Femur (tissue), 1 donor: ENCODE measurements around the gene HSPB9.

Experiments
- DNase-seq: peaks from one replicate; pipeline ENCODE4 v3.0.0-alpha.2; 2017

Gene HSPB9

DNA sequence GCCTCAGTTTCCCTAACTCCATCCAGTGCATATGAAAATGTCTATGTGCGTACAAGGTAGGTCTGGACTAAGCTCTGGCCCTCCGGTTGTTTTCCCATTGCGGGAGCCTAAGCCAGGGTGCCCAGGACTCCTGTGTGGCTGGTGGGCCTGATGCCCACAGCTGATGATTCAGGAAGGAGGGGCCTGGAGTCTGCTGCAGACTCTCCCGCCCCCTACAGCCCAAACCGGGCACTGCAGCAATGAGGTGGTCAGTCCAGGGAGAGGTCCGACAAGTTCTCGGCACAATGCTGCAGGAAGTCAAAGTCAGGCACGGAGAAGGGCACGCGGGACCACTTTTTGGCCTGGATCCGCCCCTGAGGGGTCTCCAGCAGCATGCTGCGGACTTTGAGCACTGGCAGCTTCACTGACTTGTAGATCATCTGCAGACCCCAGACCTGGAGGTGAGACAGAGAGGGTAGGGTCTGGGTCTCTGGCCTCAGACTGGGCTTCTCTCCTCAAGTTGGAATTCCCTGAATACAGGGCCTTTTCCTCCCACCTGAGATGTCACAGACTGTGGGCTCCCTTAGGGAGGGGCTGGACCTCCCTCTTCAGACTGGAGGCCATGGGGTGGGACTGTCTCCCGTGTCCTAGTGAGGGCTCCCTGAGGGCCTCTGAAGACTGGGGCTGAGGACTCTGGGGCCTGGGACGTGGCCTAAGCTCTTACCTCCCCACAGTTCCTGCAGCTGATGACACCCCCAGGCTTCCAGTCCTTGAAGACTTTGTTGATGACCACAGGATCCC lies 20.9 kb upstream of the HSPB9 start:
- DNase-seq, result peak; percentile 81

DNA sequence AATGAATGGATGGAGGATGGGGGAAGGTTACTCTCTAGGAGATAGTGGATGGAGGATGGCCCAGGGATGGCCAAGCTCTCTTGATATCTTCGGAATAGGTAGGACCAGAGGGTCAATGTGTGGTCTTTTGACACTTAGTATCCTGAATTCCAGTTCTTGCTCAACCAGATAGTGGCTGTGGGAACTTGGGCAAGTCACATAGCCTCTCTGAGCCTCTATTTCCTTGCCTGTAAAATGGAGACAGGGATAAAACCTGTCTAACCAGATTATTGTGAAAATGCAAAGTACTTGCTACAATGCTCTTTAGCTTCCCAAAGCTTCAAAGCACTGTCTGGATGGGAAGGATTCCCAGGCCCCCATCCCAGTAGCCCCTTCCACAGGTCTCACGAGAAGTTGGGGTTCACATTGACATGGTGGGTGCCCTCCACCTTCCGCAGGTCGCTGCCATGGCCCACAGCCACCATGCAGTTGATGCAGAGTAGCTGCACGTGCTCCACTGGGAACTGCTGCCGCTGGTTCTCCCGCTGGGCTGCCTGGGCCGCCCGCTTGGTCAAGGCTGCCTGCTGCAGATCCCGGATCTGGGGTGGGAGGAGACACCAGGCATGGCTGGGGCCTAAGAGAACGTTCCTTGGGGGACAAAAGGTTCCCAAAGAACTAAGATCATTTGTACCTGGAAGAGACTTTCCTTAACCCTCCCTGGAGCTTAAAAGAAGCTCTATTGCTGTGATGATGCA lies 19.2 kb upstream of the HSPB9 start:
- DNase-seq, result no peak

DNA sequence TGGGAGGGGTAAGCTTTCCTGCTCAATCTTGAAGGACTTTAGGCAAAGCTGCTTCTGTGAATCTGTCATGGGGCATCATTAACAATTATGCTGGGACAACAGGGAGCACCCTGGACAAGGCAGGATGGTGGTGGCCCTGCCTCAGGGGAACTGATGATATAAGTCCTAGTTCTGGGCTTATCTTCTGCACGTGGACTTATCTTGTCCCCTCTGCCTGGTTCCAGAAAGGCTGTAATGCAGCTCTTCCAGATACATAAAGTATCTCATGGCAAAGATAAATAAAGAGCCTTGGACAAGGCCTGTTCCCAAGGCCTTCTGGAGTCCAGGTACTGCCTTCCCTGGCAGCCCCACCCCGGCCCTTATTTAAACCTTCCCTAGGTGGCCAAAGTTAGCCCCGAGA lies 18.3 kb upstream of the HSPB9 start:
- no peak for DNase-seq

DNA sequence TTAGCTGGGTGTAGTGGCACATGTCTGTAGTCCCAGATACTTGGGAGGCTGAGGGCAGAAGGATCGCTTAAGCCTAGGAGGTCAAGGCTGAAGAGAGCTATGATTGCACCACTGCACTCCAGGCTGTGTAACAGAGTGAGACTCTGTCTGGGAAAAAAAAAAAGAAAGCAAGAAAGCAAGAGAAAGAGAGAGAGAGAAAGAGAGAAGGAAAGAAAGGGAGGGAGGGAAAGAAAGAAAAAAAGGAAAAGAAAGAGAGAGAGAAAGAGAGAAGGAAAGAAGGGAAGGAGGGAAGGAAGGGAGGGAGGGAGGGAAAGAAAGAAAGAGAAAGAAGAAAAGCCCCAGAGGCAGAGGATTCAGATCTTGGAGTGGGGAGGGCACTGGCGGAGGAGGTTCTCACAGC lies 16.6 kb upstream of the HSPB9 start:
- no peak for DNase-seq

DNA sequence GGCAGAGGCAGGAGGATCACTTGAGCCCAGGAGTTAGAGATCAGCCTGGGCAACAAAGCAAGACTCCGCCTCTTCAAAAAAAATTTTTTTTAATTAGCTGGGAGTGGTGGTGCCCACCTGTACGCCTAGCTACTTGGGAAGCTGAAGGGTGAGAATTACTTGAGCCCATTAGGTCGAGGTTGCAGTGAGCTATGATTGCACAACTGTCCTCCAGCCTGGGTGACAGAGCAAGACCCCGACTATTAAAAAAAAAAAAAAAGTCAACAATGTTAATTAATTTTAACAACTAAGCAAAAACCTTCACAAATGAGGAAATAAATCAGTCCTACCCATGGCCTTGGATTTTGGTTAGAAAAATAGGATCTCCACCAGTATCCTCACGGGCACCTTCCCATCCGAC lies 15.5 kb upstream of the HSPB9 start:
- no peak for DNase-seq

DNA sequence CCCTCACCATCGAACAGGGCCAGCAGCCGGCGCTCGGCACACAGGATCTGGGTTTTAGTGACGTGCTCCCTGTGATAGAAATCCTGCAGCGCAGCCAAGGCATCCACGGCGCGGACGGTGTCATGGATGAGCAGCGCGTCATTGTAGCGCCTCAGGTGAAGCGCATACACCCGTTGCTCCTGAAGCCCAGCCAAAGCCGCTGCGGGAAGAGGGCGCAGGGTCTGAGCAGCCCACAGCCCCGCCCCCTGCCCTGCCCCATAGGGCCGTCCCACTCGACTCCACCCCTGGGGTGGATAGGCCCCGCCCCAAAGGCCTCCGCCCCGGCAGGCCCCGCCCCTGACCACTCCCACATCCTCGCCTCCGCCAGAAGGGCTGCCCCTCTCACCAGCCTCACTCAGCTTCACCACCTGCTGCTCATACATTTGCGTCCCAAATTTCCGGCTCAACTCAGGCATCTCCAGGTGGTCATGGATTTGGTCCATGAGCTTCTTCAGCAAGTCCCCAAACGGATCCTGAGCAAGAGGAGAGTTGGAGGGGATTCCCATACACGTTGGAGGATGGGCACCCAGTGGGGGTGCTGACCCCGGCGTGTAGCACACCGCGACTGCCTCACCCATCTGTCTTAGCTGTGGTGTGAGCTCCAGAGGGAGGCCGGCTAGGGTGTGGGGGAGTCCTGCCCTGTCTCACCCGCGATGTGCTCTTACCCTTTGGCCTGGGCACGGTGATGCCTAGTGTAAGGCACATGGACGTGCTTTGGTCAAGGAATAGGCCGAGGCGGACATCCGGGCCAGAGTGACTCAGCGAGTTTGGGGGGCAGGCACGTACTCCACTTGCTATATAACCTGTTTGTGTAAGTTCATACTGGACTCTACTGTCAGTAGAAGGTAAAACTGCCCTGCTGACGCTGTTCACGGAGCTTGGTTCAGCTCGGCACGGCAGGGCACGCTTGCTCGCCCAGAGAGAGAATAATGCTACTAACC lies 14.7 kb upstream of the HSPB9 start:
- DNase-seq, result peak; percentile 83

DNA sequence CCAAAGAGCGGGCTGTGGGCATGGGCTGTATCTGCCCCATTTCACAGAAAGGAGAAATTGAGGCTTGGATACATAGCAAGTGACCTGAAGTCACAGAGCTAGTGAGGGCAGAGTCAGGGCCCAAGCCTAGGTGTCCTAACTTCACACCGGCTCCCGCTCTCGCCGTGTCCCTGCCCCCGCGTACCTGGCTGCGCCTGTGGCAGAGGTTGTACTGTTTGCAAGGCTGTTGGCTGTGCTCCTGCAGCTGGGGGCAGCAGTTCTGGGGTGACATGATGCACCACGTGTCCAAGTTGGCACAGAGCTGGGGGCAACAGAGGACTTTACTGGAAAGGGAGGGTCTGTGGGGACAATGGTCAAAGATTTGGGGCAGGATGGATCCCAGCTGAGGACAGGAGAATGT lies 13.5 kb upstream of the HSPB9 start:
- no peak for DNase-seq

DNA sequence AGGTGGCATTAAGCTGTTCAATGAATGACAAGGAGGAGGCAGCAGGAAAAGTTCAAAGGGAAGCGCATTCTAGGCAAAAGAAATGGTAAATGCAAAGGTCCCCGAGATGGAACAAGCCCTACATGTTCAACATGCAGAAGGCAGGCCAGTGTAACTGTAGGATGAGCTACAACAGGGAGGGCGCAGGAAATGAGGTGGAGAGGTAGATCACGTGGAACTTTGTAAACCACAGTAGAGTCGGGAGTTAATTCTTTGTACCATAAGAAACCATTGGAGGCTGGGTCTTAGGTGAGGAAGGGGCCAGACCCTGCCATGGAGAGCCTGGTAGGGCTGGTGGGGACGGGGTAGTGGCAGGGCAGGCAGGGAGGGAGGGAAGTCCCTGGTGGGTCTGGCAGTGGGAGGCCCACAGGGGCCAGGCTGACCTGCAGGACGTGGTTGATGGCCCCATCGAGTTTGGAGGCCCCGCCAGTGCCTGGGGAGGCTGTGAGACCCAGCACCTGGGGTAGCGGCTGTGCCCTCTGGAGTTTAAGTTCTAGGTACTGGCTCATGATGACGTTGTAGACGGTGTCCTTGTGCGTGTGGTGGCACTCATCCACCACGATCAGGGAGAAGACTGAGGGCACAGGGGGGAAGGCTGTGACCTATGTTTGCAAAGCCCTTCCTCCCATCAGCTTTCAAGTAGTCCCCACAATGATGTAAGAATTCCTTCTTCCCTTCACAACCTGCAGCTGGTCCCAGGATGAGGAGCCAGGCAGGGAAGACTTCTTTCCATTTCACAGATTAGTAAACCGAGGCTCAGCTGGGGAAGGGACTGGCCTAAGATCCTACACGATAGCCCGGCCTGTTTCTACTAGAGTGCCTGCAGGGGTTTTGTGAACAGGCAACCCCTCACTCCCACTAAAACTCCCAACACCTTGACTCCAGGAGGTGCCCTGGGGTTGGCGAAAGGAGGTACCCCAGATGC lies 12.0 kb upstream of the HSPB9 start:
- DNase-seq, result no peak

DNA sequence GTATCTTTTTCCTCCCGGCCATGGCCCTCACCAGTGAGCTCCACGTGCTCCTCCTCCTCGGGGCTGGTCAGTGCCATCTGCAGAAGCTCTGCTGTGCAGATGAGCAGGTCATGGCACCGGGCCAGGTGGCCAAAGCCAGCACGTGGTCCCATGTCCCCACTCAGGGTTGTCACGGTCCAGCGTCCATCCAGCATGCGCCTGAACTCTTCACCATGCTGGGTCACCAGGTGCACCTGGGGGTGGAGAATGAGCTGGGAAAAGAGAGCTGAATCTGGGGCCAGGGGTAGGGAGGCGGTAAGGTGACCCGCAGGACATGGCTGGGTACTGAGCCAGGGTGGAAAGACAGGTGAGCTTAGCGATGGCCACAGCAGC lies 11.4 kb upstream of the HSPB9 start:
- DNase-seq, result no peak

DNA sequence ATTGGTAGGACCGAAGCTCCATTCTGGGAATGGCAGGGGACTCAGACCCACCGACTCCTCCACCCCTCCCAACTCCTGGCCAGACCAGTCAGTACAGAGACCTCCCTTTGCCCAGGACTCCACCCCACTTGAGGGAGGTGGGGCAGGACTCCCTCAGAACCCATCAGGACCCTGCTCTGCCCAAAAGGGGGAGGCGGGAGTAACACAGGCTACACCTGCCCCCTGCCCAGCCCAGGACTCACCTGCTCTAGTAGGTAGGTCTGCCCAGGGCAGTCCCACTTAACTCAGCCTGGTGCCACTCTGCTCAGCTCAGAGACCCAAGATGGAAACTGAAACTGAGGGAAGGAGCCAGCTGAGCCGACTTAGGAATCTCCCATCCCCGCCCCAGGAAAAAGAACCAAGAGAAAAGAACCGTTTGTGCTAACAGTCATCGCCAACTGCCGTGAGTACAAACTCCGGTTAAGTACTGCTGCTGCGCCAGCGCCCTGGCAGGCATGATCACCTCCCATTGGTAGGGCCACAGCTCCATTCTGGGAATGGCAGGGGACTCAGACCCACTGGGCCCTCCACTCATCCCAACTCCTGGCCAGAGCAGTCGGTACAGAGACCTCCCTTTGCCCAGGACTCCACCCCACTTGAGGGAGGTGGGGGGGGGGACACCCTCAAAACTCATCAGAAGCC lies 10.6 kb upstream of the HSPB9 start:
- no peak for DNase-seq

DNA sequence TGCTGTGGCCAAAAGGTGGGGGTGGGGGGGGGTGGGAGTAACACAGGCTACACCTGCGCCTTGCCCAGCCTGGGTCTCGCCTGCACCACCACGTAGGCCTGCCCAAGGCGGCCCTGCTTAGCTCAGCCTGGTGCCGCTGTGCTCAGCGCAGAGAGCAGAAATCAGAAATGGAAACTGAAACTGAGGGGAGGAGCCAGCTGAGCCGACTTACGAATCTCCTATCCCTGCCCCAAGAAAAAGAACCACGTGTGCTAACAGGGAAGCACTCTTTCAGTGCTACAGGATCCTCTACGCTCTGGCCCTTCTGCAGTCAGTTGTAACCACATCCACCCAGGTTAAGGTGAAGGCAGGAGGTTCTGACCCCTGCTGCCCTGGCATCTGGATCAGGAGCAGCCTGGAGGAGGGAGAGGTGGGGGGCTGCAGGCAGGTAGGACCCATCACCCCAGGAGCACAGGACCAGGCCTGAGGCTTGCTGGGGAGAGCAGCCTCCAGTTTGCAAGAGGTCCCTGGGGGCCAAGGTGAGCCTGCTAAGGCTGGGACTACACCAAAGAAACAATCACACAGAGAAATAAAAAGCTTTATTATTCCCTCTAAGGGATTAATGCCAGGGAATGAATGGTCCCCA lies 9.9 kb upstream of the HSPB9 start, which contains the start of gene DHX58:
Gene DHX58, minus strand, starts transcription at position 163 of the 625 bp plus-strand sequence. CDS start 822 bp downstream, outside the sequence.
- DNase-seq, result peak; percentile 84

DNA sequence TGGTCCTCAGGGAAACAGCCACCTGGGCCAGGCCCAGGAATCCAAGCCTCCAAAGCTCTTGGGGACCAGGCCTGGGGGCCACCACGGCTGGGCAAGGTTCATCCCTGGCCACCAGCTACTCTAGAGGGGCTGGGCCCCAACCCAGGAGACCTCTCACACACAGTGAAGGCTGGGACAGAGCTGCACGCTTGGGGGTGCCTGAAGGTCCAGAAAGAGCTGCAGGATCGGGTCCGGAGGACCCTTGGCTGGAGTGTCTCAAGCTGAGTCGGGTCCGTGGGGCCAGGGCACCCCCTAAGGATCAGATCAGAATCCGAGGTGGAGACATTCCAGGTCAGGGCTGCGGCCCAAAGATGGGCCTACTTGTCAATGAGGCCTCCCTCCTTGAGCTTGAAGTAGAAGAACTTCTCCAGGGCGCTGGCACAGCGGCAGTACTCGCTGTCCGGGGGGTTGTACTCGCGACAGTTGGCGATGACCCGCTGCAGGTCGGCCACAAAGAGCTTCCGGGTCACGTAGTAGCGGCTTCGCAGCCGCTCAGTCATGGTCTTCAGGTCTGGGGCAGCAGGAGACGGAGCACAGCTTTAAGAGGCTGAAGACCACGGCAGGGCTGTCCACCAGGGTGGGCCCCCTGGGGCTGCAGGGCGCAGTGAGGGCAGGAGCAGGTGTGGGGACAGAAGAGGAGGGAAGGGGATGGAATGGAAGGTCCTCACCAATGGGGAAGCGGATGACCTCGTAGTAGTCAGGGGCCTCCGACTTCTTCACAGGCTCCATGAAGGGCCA lies 9.1 kb upstream of the HSPB9 start:
- DNase-seq, result no peak

DNA sequence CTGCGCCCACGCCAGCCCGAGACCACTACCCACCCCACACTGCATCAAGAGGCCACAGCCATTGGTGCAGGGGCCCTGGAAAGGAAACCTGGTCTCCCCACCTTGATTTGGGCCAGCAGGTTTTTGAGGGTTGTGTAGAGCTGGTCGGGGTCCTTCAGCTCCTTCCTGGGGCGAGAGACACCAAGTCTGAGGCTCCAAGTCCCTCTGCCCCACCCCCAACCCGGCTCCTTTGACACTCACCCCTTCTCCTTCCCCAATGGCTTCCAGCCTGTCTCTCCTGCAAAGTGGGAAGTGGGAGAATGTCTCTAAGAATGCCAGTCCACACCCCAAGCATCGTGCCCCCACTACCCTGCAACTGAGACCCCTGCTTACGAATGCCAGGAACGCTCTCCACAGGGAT lies 8.5 kb upstream of the HSPB9 start:
- DNase-seq, result no peak

DNA sequence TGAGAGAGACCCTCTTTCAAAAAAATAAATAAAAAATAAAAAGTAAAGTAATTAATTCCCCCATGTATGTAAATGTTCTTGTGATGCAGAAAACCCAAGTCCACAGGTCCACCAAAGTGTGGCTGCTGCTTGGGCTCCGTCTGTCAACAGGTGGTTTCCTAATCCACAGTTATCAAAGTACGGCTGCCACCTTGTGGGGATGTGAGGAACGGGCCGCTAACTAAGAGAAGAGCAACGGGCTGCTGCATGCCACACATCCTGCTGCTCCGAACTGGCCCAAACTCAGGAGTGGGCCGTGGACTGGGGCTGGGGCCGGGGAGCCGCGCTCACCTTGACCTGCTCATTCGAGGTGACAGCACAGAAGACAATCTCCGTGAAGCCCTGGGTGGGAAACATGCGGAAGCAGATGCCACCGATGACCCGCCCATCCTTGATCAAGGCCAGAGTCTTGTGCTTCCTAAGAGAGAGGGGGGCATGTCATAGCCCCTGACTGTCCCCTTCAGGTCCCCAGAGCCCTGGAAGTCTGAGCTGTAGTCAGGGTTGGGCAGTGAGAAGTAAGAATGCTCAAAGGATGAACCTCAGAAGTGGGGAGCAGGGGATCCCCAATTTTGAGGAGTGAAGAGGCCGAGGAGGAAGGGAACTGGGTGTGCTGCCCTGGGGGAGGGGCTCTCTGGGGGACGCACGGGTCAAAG lies 5.8 kb upstream of the HSPB9 start:
- peak; percentile 87 for DNase-seq

DNA sequence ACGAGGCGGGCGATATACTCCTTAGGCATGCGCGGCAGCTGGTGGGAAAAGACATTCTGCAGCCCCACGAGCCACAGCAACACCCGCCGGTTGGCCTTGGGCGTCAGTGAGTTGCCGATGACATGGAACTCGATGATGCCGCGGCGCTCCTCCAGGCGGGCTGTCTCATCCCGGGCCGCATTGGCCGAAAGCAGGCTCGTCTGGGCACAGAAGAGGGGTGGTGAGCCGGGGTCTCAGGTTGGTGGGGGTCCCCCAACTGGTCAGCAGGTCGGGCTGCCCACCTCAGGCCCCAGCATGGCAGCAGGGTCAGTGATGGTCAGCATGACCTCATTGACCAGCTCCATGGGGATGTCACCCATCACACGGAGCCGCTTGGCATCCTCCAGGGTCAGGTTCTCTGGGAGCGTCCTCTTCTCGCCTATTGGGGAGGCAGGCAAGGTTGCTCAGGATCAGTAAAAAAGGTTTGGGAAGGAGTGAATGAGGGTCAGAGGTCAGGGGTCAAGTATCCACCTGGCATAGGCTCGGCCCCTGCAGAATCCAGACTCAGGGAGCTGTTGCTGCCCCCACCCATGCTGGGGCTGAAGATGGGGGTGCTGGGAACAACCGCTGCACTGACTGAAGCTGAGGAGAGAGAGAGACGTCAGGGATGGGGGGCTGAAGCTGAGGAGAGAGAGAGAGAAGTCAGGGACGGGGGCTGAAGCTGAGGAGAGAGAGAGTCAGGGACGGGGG lies 5.0 kb upstream of the HSPB9 start:
- DNase-seq, result no peak

DNA sequence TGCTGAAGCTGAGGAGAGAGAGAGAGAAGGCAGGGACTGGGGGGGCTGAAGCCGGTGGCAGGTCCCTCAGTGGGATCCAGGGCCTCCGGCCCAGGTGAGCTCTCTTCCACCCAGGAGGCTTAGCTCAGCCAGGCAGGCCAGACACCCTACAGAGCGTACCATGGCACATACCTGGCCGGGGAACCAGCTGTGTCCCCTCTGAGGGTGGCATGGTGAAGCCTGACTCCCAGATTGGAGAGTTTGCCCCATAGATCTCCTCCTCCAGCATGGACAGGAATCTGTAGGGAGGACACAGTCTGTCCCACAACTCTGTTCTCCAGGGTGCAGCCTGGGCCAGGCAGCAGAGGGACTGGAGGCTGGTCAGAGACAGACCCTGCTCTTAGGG lies 4.5 kb upstream of the HSPB9 start:
- no peak for DNase-seq

DNA sequence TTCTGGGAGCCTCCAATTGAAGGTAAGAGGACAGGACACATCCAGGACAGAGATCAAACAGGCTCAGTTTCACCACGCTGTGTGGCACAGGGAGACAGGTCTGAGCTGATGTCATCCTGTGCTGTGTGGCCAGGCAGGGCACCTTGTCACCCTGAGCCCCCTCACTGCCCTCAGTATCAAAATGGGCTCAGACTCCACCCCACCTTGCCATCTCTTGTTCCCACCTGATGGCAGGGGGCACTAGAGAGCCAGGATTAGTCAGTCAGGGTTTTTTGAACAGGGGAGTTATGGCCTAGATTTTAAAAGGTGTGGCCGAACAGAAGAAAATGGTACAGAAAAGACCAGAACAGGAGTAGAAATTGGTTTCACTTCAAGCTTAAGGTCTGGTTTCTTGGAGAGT lies 4.1 kb upstream of the HSPB9 start:
- no peak for DNase-seq

DNA sequence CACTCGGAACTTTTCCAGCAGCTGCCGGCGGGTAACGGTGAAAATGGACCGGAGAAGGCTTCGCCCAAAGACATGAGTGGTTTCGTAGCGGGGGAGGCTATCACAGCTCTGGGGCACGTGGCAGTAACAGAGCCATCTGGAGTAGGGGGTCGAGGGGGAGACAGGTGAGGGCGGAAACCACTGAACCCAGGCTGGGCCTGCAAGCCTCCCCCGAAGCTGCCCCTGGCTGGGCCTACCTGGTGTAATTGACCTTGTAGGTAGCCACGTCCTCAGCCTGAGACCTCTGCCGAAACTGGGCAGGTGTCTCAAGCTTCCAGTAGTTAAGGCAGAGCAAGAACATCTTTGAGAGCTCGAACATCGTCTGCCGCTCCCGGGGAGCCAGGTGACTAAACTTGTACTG lies 3.3 kb upstream of the HSPB9 start:
- DNase-seq, result no peak
